Activated T-helper 1 cell treated with Interleukin-2 at 50 U/mL for 16 hours (primary cell): ENCODE measurements around the gene PCYOX1L.

ENCODE experiments used
- DNase-seq: peaks from one replicate; pipeline ENCODE4 v3.0.0-alpha.2; 2020; ENCODE audit warnings: low read depth

The PCYOX1L gene

GRCh38 chr5:149407323-149408251, 49.7 kb downstream of the PCYOX1L start:
- DNase-seq = no peak

GRCh38 chr5:149408252-149409099, 50.6 kb downstream of the PCYOX1L start:
- no peak for DNase-seq

- DNase-seq = no peak
Measured at GRCh38 chr5:149409268-149409948, 51.6 kb downstream of the PCYOX1L start.

GRCh38 chr5:149410071-149410470, 52.2 kb downstream of the PCYOX1L start:
- DNase-seq = no peak

GRCh38 chr5:149410721-149411432, 53.0 kb downstream of the PCYOX1L start:
- DNase-seq = no peak

GRCh38 chr5:149411738-149412519, 54.1 kb downstream of the PCYOX1L start:
- no peak for DNase-seq

- DNase-seq = no peak
Measured at GRCh38 chr5:149412783-149413476, 55.1 kb downstream of the PCYOX1L start.

GRCh38 chr5:149413477-149414210, 55.8 kb downstream of the PCYOX1L start:
- no peak for DNase-seq

GRCh38 chr5:149414405-149415065, 56.7 kb downstream of the PCYOX1L start:
- DNase-seq = no peak

GRCh38 chr5:149415066-149415967, 57.5 kb downstream of the PCYOX1L start:
- no peak for DNase-seq

GRCh38 chr5:149416987-149417710, 59.3 kb downstream of the PCYOX1L start:
- no peak for DNase-seq

GRCh38 chr5:149417711-149418368, 60.0 kb downstream of the PCYOX1L start:
- no peak for DNase-seq

GRCh38 chr5:149418910-149419531, 61.2 kb downstream of the PCYOX1L start:
- DNase-seq = no peak
